HL-60 (cell line): ENCODE results near the gene FBXO11.

Experiments used
- DNase-seq, 2 experiments: peaks; one replicate each; pipeline ENCODE4 v3.0.0-alpha.2; 2010 to 2020; ENCODE audit warnings: low read depth in 1 of 2, low spot score in 1 of 2
- H3K27ac ChIP-seq: fragments of 250-450 bp; sonication (Bioruptor Pico); replicated peaks from 2 replicates; pipeline ENCODE4 v1.5.1; 2020; ENCODE audit warnings: mild to moderate bottlenecking, moderate library complexity
- H3K27me3 ChIP-seq: fragments of 250-450 bp; sonication (Bioruptor Pico); 2 replicates; pipeline ENCODE4 v1.5.1; 2021; ENCODE audit warnings: mild to moderate bottlenecking, moderate library complexity; ENCODE audit not compliant: insufficient read depth, poor library complexity, severe bottlenecking
- H3K4me3 ChIP-seq: replicated peaks from 2 replicates; pipeline ENCODE4 v1.5.1; 2011; ENCODE audit warnings: mild to moderate bottlenecking, control low read depth, low read length; ENCODE audit not compliant: insufficient read depth
- CTCF ChIP-seq: IDR thresholded peaks from one replicate; pipeline ENCODE4 v1.5.1; 2011; ENCODE audit warnings: low read length, control low read depth, inconsistent platforms; ENCODE audit not compliant: insufficient read depth
- GABPA ChIP-seq: IDR thresholded peaks from 2 replicates; pipeline ENCODE4 v1.6.1; 2012; ENCODE audit warnings: low read depth
- POLR2AphosphoS5 ChIP-seq: IDR thresholded peaks from 2 replicates; pipeline ENCODE4 v1.6.1; 2012; ENCODE audit warnings: low read depth
- REST ChIP-seq: IDR thresholded peaks from 2 replicates; pipeline ENCODE4 v1.6.1; 2012; ENCODE audit warnings: low read depth; ENCODE audit not compliant: insufficient replicate concordance
- SPI1 ChIP-seq: IDR thresholded peaks from 2 replicates; pipeline ENCODE4 v1.6.1; 2012; ENCODE audit warnings: low read depth, mild to moderate bottlenecking, borderline replicate concordance

Gene FBXO11

GRCh38 chr2:47803770-47804169 lies 102.5 kb downstream of the FBXO11 start:
- Histone ChIP-seq H3K27me3 (no peaks in the 10 kb centered on the region), H3K4me3 (no peak overlapping the region), H3K27ac (no peak overlapping the region)
- TF ChIP-seq CTCF (no peak), REST (no peak), GABPA (no peak)
- DNase-seq, result no peak

- H3K27me3 ChIP-seq, result no peaks in the 10 kb centered on the region
- DNase-seq, result no peak
- TF ChIP-seq POLR2AphosphoS5 (no peak), SPI1 (no peak), GABPA (no peak), REST (no peak), CTCF (no peak)
- no peak overlapping the region for H3K27ac ChIP-seq
- no peak overlapping the region for H3K4me3 ChIP-seq
These were observed 102.9 kb downstream of the FBXO11 start for GRCh38 chr2:47803363-47803762.

GRCh38 chr2:47801118-47801517 lies 105.2 kb downstream of the FBXO11 start:
- no peaks in the 10 kb centered on the region for H3K27me3 ChIP-seq
- no peak overlapping the region for H3K4me3 ChIP-seq
- H3K27ac ChIP-seq, result no peak overlapping the region
- no peak for TF ChIP-seq CTCF
- no peak for DNase-seq

GRCh38 chr2:47799031-47799609 lies 107.2 kb downstream of the FBXO11 start:
- Histone ChIP-seq H3K27ac (0 out of 2 replicates have a peak overlapping the region, but pooled peaks have one; percentile 13), H3K4me3 (no peak overlapping the region), H3K27me3 (no peaks in the 10 kb centered on the region)
- DNase-seq, result no peak
- peak; percentile 52; the same call in 1 of the 2 replicates for TF ChIP-seq SPI1
- no peak for TF ChIP-seq CTCF
- TF ChIP-seq POLR2AphosphoS5, result no peak
- no peak for TF ChIP-seq GABPA
- TF ChIP-seq REST, result no peak
